ENCODE results near the gene MUC21. TPM values are rescaled to one million over a fixed set of nuclear protein-coding genes. Genes with fewer than 3 reads are reported as not detected.

MUC21 gene
- total RNA-seq, 4 donors from 2014 or later = not detected

DNA sequence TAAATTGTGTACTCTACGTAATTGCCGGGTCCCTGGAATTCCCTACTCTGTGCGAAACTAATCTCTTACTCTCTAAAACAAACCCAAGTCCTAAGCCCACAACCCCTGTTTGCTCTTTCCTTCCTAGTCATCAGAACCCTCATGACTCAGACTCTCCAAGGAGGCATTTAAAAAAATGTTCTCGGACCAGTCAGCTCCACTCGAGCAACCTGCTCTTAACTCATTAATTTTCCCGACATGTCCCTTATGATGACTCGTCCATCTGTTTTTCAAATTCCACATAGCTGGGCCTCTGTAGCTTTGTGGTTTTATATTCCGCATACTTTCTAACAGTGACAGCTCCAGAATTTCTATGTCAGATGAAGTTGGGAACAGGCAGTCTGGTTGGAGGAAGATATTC is 24.2 kb downstream of the MUC21 start:
- no peak for DNase-seq (ENCODE audit: low spot score in 2 of 2)
- TF ChIP-seq POLR2A (IDR thresholded peaks at IDR 0.05) = no peak
- TF ChIP-seq CTCF (IDR thresholded peaks at IDR 0.05) = no peak
- WGBS, 2 donors = 59 to 62% methylated on average over 8 of the region's 8 CpGs
- intact Hi-C loops (cut with DNase I; ENCODE audit: low total_unique reads) = no loop called here
- H3K4me3 ChIP-seq (ENCODE audit: low read depth, poor library complexity, severe bottlenecking) = no peak overlapping the region

- 60 to 63% methylated on average over 4 of the region's 4 CpGs for WGBS, 2 donors
- no peak overlapping the region for H3K4me3 ChIP-seq (ENCODE audit: low read depth, poor library complexity, severe bottlenecking)
- intact Hi-C loops (cut with DNase I; ENCODE audit: low total_unique reads) = no loop called here
- TF ChIP-seq CTCF (IDR thresholded peaks at IDR 0.05) (no peak), POLR2A (IDR thresholded peaks at IDR 0.05) (no peak)
- no peak for DNase-seq (ENCODE audit: low spot score in 2 of 2)
These were observed 24.6 kb downstream of the MUC21 start for GRCh38 chr6:31008165-31008564.

GRCh38 chr6:31009731-31010130 is 26.2 kb downstream of the MUC21 start:
- intact Hi-C loops (cut with DNase I; ENCODE audit: low total_unique reads) = no loop called here
- DNase-seq (ENCODE audit: low spot score in 2 of 2) = no peak
- no peak overlapping the region for H3K4me3 ChIP-seq (ENCODE audit: low read depth, poor library complexity, severe bottlenecking)
- TF ChIP-seq POLR2A (IDR thresholded peaks at IDR 0.05) (no peak), CTCF (IDR thresholded peaks at IDR 0.05) (no peak)
- 76 to 77% methylated on average over 7 of the region's 7 CpGs for WGBS, 2 donors

DNA sequence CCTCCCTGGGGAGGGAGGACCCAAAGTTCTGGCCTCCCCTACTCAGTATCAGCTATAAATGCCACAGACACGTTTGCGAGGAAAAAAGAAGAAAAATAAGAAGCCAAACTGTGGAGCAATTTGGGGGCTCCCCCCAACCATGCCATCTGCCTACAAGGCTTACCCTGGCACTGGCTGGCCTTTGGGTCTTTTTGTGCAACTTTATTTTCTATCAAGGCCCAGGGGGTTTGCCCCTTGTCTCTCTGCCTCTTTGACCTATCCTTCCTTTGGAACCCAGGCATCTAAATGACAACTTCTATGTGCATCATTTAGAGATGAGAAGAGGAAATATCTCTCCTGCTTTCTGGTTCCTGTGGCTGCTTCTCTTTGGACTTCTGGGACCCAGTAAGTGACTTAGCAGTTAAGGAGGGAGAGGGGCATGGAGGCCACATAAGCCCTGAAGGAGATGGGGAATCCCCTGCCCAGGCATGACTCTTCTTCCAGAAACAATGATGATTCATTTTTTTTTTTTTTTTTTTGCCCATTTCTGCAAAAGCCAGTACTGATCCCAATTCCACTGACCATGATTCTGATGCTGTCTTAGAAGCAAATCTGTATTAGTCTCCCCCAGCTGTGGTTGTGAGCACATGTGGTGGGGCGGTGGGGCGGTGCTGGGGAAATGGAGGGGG is 27.0 kb downstream of the MUC21 start, which contains the start of gene MUC22:
MUC22 (plus strand) TSS at position 82 of the 668 bp plus-strand sequence; CDS start at position 315, 233 bp downstream.
- 66 to 74% methylated on average over 4 of the region's 4 CpGs for WGBS, 2 donors
- TF ChIP-seq CTCF (IDR thresholded peaks at IDR 0.05) (no peak), POLR2A (IDR thresholded peaks at IDR 0.05) (no peak)
- DNase-seq (ENCODE audit: low spot score in 2 of 2) = no peak
- intact Hi-C loops (cut with DNase I; ENCODE audit: low total_unique reads) = no loop called here
- no peak within 1 kb of the TSS for H3K4me3 ChIP-seq (ENCODE audit: low read depth, poor library complexity, severe bottlenecking)

DNA sequence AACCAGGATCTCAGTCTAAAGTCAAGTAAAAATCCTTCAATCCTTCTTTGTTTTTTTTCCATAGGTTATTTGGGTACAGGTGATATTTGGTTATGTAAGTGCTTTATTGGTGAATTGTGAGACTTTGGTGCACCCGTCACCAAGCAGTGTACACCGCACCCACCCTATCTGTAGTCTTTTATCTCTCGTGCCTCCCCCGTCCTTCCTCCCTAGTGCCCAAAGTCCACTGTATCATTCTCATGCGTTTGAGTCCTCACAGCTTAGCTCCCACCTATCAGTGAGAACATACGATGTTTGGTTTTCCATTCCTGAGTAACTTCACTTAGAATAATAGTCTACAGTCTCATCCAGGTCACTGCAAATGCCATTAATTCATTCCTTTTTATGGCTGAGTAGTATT is 27.6 kb downstream of the MUC21 start:
- 75 to 89% methylated on average over 6 of the region's 6 CpGs for WGBS, 2 donors
- TF ChIP-seq CTCF (IDR thresholded peaks at IDR 0.05) (no peak), POLR2A (IDR thresholded peaks at IDR 0.05) (no peak)
- H3K4me3 ChIP-seq (ENCODE audit: low read depth, poor library complexity, severe bottlenecking) = no peak overlapping the region
- intact Hi-C loops (cut with DNase I; ENCODE audit: low total_unique reads) = no loop called here
- DNase-seq (ENCODE audit: low spot score in 2 of 2) = no peak

Data from lower leg skin (tissue), 4 donors.